ENCODE results near the gene ZCCHC14. TPM values are rescaled to one million over a fixed set of nuclear protein-coding genes. Genes with fewer than 3 reads are reported as not detected.

ZCCHC14 gene
- total and polyA plus RNA-seq, 11 donors = 6.4 to 18.4 (median 16.1) TPM

DNA sequence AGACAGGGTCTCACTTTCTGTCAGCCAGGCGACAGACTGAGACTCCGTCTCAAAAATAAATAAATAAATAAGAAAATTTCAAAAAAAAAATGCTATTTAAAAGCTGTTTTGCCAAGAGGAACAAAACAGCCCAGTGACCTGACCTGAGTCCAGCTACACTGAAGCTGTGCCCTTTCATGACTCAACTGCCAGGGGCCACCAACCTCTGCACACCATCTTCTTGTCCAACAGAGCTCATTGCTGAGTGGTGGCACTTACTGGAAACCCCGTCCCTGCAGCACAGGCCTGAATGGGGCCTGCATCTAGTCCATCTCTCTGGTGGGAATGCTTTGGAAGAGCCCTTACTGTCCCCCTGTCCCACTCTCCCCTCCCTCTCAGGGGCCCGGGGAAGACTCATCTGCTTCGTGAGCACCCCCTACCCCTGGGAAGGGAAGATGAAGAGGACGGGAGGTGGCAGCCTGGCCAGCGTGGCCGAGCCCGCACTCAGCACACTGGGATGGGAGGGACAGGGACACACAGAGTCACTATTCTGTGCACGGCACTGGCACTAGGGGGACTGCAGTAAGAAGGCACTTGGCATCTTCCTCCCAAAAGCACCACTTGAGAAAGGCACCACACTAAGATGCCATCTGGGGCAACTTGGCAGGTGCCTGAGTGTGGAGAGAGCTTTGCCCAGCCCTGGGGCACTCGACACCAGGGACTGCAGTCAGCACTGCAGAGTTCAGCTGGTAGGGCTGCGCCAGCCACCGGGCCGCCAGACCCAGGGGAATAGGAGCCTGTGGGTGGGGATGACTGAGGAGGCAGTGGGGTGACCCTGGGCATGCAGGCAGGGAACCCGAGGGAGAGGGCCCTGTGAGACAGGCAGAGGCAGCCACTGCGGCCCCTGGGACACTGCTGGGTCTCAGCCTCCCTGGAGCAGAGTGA, 122.8 kb downstream of the ZCCHC14 start:
- Histone ChIP-seq H3K27me3 (peaks cover 0 to 49% (median 0%) of the 10 kb centered on the region in 9 donors), H3K27ac (peak overlapping the region in 9 of 12 donors; percentile 13 to 74 (median 54)), H3K4me1 (peaks cover 3 to 91% (median 53%) of the 10 kb centered on the region in 12 donors), H3K4me3 (no peak overlapping the region), H3K9me3 (no peaks in the 10 kb centered on the region), H3K36me3 (peaks cover 0 to 18% (median 7%) of the 10 kb centered on the region in 9 donors)
- intact Hi-C loops (cut with DNase I) = loop anchor here in 1 of 10 donors (2.0 kb wide), 1 partner anchor 25 kb away; no protein-coding TSS in a partner anchor
- TF ChIP-seq, protein P1, sequence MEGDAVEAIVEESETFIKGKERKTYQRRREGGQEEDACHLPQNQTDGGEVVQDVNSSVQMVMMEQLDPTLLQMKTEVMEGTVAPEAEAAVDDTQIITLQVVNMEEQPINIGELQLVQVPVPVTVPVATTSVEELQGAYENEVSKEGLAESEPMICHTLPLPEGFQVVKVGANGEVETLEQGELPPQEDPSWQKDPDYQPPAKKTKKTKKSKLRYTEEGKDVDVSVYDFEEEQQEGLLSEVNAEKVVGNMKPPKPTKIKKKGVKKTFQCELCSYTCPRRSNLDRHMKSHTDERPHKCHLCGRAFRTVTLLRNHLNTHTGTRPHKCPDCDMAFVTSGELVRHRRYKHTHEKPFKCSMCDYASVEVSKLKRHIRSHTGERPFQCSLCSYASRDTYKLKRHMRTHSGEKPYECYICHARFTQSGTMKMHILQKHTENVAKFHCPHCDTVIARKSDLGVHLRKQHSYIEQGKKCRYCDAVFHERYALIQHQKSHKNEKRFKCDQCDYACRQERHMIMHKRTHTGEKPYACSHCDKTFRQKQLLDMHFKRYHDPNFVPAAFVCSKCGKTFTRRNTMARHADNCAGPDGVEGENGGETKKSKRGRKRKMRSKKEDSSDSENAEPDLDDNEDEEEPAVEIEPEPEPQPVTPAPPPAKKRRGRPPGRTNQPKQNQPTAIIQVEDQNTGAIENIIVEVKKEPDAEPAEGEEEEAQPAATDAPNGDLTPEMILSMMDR (IDR thresholded peaks at IDR 0.05) = peak in 1 of 12 donors; percentile 5
- no peak for TF ChIP-seq POLR2A (IDR thresholded peaks at IDR 0.05)
- 60 to 65% (median 61%) methylated on average over 12 to 16 of the region's 16 CpGs for WGBS, 4 donors
- peak; percentile 54 to 84 (median 72) for ATAC-seq
- peak in 3 of 5 donors; percentile 56 to 75 (median 67) for DNase-seq

DNA sequence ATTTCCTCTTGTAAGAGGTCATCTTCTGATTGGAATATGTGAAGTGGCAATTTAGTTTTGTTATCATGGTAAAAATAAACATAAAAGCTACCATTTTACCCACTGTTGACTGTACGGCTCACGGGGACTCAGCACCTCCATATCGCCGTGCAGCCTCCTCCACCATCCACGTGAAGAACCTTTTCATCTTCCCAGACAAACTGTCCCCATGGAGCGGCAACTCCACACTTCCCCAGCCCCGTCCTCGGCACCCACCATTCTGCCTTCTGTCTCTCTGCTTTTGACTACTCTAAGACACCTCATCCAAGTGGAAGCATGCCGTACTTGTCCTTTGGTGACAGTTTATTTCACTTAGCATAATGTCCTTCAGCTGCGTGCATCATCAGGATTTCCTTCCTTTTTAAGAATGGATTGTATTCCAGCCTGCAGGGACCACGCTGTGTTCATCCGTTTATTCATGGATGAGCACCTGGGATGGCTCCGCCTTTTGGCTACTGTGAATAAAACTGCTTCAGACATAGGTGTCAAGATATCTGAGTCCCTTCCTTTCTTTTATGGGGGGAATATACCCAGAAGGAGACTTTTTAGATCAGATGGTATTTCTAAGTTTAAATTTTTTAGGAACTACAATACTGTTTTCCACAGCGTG, 123.6 kb downstream of the ZCCHC14 start:
- peak overlapping the region in 8 of 12 donors; percentile 4 to 74 (median 42) for H3K27ac ChIP-seq
- ATAC-seq (peak in 1 of 4 donors; percentile 29), DNase-seq (peak in 3 of 5 donors; percentile 13 to 25 (median 18))
- H3K36me3 ChIP-seq = peaks cover 0 to 21% (median 7%) of the 10 kb centered on the region in 9 donors
- TF ChIP-seq POLR2A (IDR thresholded peaks at IDR 0.05) = no peak
- TF ChIP-seq, protein P1 (IDR thresholded peaks at IDR 0.05) = no peak
- no peak overlapping the region for H3K4me3 ChIP-seq
- H3K27me3 ChIP-seq = peaks cover 0 to 52% (median 0%) of the 10 kb centered on the region in 9 donors
- H3K9me3 ChIP-seq = no peaks in the 10 kb centered on the region
- intact Hi-C loops (cut with DNase I) = loop anchor here in 1 of 10 donors (2.0 kb wide), 1 partner anchor 24 kb away; no protein-coding TSS in a partner anchor
- WGBS, 4 donors = 73 to 76% (median 75%) methylated on average over 14 of the region's 14 CpGs
- H3K4me1 ChIP-seq = peaks cover 3 to 91% (median 57%) of the 10 kb centered on the region in 12 donors

DNA sequence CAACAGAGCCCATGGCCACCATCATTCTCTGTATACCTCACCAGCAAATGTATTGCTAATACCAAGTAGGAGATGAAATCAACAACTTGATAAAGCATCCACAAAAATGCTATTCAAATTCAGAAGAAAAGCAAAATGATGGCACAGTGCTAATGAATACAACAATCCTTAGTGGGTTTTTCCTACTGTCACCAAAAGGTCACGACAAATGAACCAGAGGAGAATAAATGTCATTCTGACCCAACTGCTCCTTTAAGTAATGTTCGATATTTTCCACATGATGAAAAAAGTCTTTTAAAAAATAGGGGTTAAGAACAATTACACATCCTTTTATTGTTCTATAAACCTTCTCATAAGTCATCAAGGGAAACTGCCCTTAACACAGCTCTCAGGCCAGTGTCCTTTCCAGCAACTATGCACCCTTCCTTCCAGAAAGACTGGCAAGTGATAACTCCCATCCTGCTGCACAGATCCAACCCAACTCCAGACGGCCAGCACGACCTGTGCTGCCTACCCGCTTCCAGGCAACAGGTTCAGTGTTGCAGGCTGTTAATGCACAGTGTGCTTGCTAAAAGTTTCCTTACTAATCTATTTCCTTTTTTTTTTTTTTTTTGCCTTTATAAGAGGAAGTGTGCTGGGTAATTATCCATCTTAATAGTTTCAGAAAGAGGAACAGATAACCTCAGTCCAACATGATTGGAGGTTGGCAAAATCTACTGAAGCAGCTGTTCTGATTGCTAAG, 124.6 kb downstream of the ZCCHC14 start:
- H3K4me1 ChIP-seq = peaks cover 6 to 95% (median 63%) of the 10 kb centered on the region in 12 donors
- intact Hi-C loops (cut with DNase I) = loop anchor here in 1 of 10 donors (2.0 kb wide), 1 partner anchor 23 kb away; no protein-coding TSS in a partner anchor
- H3K27ac ChIP-seq = peak overlapping the region in 10 of 12 donors; percentile 9 to 74 (median 42)
- H3K36me3 ChIP-seq = peaks cover 0 to 27% (median 7%) of the 10 kb centered on the region in 9 donors
- no peak overlapping the region for H3K4me3 ChIP-seq
- peak in 2 of 5 donors; percentile 36 to 52 for DNase-seq
- H3K27me3 ChIP-seq = peaks cover 0 to 50% (median 0%) of the 10 kb centered on the region in 9 donors
- WGBS, 4 donors = 26 to 42% (median 35%) methylated on average over 5 of the region's 5 CpGs
- TF ChIP-seq POLR2A (IDR thresholded peaks at IDR 0.05) = no peak
- TF ChIP-seq, protein P1 (IDR thresholded peaks at IDR 0.05) = no peak
- peak; percentile 31 to 48 (median 42) for ATAC-seq
- H3K9me3 ChIP-seq = no peaks in the 10 kb centered on the region
